Spinal cord (tissue), 10 donors: ENCODE data around the gene ITM2C. TPM values are rescaled to one million over a fixed set of nuclear protein-coding genes. Genes with fewer than 3 reads are reported as not detected.

Experiments used
- DNase-seq, 6 donors: peaks; one replicate each; pipeline versions ENCODE4 v3.0.0 to v3.0.0-alpha.2; 2013 to 2015; ENCODE audit warnings: low spot score in 6 of 6, low read depth in 4 of 6
- H3K27ac ChIP-seq: one replicate; pipeline ENCODE4 v1.5.1; 2013; ENCODE audit warnings: low read depth, low read length, control low read depth
- H3K27me3 ChIP-seq: one replicate; pipeline ENCODE4 v1.6.1; 2013; ENCODE audit warnings: low read length; ENCODE audit not compliant: control insufficient read depth, insufficient read depth
- H3K36me3 ChIP-seq: one replicate; pipeline ENCODE4 v1.6.1; 2013; ENCODE audit warnings: low read length; ENCODE audit not compliant: control insufficient read depth, insufficient read depth
- H3K4me1 ChIP-seq: one replicate; pipeline ENCODE4 v1.6.1; 2013; ENCODE audit warnings: low read length; ENCODE audit not compliant: control insufficient read depth, insufficient read depth
- H3K4me3 ChIP-seq: one replicate; pipeline ENCODE4 v1.5.1; 2013; ENCODE audit warnings: low read depth, low read length, control low read depth
- H3K9me3 ChIP-seq: one replicate; pipeline ENCODE4 v1.6.1; 2013; ENCODE audit warnings: low read length; ENCODE audit not compliant: control insufficient read depth, insufficient read depth
- WGBS: methylation state at CpG from one replicate; pipeline ENCODE4 v1.1.5; 2013; ENCODE audit warnings: missing lambda C conversion rate; ENCODE audit not compliant: insufficient coverage; 5-methylcytosine and 5-hydroxymethylcytosine counted together
- polyA plus RNA-seq, 2 donors: library from polyadenylated mRNA; unstranded; fragments of 120-200 nt; gene quantifications; one replicate each; pipeline ENCODE4 v1.2.1, GENCODE V29; 2013; ENCODE audit not compliant: insufficient read length in 2 of 2
- total RNA-seq, 2 donors: library from RNA; depleted of rRNA in 1 of 2; stranded (reverse); fragments of 120-200 nt in 1 of 2; fragments of >200 nt in 1 of 2; gene quantifications; one replicate each; pipeline versions ENCODE4 v1.2.3 to v1.2.4, GENCODE V29; 2013 to 2014
- donor health status: healthy.

ITM2C gene
- total and polyA plus RNA-seq, 4 donors = 270 to 657 (median 525) TPM

- Histone ChIP-seq H3K4me1 (peaks cover 64% of the 10 kb centered on the region), H3K4me3 (peak overlapping the region; percentile 79), H3K27me3 (no peaks in the 10 kb centered on the region), H3K36me3 (peaks cover 13% of the 10 kb centered on the region), H3K9me3 (no peaks in the 10 kb centered on the region), H3K27ac (peak overlapping the region; percentile 92)
- peak in 2 of 6 donors; percentile 64 to 76 for DNase-seq
- 0% methylated on average over 24 of the region's 24 CpGs for WGBS
Observed at GRCh38 chr2:230865307-230865765, 594 bp downstream of the ITM2C start.

DNA sequence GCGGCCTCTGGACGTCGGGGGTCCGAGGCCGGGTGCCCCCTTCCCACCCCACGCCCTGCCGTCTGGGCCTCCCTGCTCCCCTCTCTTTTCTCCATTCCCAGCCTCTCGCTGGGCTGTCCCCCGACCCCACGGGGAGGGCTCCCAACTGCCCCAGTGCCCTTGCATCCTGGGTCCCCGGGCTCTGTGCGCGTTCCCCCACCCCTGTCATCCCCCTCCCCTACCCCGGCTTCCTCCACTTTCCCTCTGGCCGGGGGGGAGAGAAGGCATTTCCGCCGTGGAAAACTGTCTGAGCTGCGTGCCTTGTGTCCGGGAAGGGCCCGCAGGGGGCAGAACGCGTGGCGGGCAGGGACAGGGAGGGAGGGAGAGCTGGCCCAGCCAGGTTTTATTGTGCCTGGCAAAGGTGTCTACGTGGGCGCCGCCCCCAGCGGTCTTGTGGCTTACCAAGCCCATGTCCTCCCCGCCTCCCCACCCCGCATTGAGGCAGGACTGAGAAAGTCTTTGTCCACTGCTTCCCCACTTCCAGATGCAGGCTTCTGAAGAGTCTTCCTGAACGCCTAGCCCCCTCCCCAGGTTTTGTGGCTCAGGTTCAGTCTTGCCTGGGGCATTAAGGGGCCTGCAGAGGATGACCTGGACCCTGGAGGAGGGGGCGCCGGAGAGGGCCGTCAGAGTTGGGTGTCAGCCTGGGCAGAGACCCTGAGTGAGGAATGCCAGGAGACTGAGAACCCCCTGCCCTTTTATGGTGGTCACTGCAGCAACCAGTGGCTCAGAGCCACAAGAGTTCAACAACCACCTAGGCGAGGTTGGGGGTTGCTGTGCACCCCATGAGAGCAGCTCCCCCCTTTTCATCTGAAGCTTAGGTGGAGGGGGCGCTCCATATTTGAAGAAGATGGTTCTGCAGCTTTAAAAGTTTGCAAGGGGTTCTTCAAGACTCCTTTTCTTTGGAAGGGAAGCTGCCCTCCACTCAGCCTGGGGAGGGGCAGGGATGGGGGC is 1.3 kb downstream of the ITM2C start:
- peaks cover 18% of the 10 kb centered on the region for H3K36me3 ChIP-seq
- H3K27me3 ChIP-seq = no peaks in the 10 kb centered on the region
- peak overlapping the region; percentile 79 for H3K4me3 ChIP-seq
- no peaks in the 10 kb centered on the region for H3K9me3 ChIP-seq
- DNase-seq = peak in 2 of 6 donors; percentile 81 to 82
- 1% methylated on average over 27 of the region's 35 CpGs for WGBS
- peaks cover 71% of the 10 kb centered on the region for H3K4me1 ChIP-seq
- H3K27ac ChIP-seq = peak overlapping the region; percentile 92

- WGBS = 13% methylated on average over 9 of the region's 13 CpGs
- peak in 2 of 6 donors; percentile 92 to 93 for DNase-seq
- H3K9me3 ChIP-seq = no peaks in the 10 kb centered on the region
- H3K27ac ChIP-seq = peak overlapping the region; percentile 92
- no peaks in the 10 kb centered on the region for H3K27me3 ChIP-seq
- peaks cover 27% of the 10 kb centered on the region for H3K36me3 ChIP-seq
- H3K4me3 ChIP-seq = peak overlapping the region; percentile 79
- peaks cover 80% of the 10 kb centered on the region for H3K4me1 ChIP-seq
Observed at GRCh38 chr2:230866756-230867523, 2.2 kb downstream of the ITM2C start.

- Histone ChIP-seq H3K9me3 (no peaks in the 10 kb centered on the region), H3K27ac (peak overlapping the region; percentile 86), H3K36me3 (peaks cover 39% of the 10 kb centered on the region), H3K4me3 (no peak overlapping the region), H3K27me3 (no peaks in the 10 kb centered on the region), H3K4me1 (peaks cover 93% of the 10 kb centered on the region)
- peak in 2 of 6 donors; percentile 83 to 86 for DNase-seq
- 13% methylated on average over 12 of the region's 15 CpGs for WGBS
Observed at GRCh38 chr2:230868161-230868946, 3.6 kb downstream of the ITM2C start.

- 13% methylated on average over 16 of the region's 19 CpGs for WGBS
- Histone ChIP-seq H3K9me3 (no peaks in the 10 kb centered on the region), H3K27ac (peak overlapping the region; percentile 86), H3K4me3 (no peak overlapping the region), H3K4me1 (peaks cover 87% of the 10 kb centered on the region), H3K27me3 (no peaks in the 10 kb centered on the region), H3K36me3 (peaks cover 48% of the 10 kb centered on the region)
- peak in 2 of 6 donors; percentile 58 to 87 for DNase-seq
Observed at GRCh38 chr2:230868947-230869913, 4.5 kb downstream of the ITM2C start.

GRCh38 chr2:230869914-230870543 is 5.3 kb downstream of the ITM2C start:
- DNase-seq = peak in 1 of 6 donors; percentile 62
- H3K4me1 ChIP-seq = peaks cover 84% of the 10 kb centered on the region
- H3K27me3 ChIP-seq = no peaks in the 10 kb centered on the region
- no peaks in the 10 kb centered on the region for H3K9me3 ChIP-seq
- no peak overlapping the region for H3K4me3 ChIP-seq
- WGBS = 45% methylated on average over 11 of the region's 11 CpGs
- peaks cover 56% of the 10 kb centered on the region for H3K36me3 ChIP-seq
- peak overlapping the region; percentile 86 for H3K27ac ChIP-seq

DNA sequence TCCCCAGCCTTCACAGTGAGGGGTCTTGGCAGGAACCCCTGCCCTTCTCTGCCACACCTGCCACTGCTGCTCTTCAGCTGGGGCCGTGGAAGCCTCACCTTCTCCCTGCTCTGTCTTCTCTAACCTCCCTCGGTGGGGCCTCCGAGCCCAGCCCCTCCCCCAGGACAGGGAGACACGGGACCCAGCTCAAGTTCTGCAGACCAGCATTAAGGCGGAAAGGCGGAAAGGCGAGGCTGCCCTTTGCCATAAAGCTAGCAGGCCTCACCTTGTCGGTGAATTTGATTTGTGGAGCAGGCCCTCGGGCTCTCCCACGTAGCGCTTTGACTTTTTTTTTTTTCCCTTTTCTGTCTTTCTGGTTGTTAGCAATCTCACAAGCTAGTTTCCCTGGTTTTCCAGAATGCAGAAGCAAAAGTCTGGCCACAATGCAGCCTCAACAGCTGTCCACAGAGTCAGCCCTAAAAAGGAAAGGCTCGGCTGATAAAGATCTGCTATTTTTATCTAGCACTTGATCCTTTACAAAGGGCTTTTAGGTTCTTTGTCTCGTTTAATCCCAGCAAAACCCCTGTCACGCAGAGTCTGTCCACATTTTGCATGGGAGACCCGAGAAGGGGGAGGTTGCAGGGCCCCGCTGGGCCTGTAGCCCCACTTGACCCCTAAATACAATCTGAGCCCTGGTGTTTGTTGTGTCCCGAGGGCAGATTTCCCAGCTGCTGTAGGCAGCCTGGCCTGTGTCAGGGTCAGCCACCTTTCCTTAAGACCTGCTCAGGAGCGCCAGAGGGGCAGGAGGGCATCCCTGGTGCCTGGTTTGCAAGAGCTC is 6.0 kb downstream of the ITM2C start:
- peak in 2 of 6 donors; percentile 41 to 61 for DNase-seq
- H3K27me3 ChIP-seq = no peaks in the 10 kb centered on the region
- 29% methylated on average over 13 of the region's 18 CpGs for WGBS
- no peaks in the 10 kb centered on the region for H3K9me3 ChIP-seq
- H3K4me1 ChIP-seq = peaks cover 77% of the 10 kb centered on the region
- no peak overlapping the region for H3K4me3 ChIP-seq
- peak overlapping the region; percentile 86 for H3K27ac ChIP-seq
- peaks cover 63% of the 10 kb centered on the region for H3K36me3 ChIP-seq
